ENCODE results near the gene OBSL1.

The OBSL1 gene

DNA sequence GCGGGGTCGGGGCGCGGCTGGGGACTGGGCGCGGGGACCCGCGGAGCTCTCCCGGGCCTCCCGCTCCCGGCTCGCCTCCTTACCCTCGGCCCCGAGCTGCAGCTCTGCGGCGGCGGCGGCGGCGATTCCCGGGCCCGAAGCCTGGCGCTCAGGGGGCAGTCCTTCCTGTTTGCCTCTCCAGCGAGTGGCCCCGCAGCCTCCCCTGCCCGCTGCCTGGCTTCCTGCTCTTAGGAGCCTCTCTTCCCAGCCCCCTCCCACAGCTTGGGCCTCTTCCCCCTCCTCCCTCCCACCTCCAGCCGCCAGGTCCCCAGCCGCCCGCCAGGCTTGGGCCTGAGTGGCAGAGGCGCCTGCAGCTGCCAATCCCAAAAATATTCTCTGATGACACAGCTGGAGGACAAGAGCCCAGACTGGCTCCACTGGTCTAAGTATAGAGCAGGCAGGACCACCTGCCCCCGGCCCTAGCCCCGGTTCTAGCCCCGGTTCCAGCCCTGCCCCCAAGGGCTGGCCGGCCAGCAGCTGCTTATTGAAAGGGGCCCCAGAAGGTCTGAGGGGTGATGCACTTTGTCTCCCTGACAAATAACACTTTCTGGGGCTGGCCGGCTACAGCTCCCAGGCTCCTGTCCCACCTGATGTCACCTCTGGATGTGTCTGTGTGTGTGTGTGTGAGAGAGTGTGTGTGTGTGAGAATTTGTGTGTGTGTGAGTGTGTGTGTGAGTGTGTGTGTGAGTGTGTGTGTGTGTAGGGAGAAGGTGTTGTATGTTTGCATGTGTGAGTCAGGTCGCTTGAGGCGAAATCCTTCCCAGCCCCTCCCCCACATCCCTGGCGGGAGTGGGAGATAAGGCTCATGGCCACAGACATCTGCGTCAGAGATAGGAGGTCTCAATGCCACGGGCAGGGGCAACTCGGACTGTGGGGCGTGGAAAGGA, at the start of gene OBSL1:
Gene OBSL1 (minus strand): TSS at position 229 of the 926 bp plus-strand sequence. CDS start 307 bp downstream, outside the sequence.
- H3K4me1 Mint-ChIP-seq = no peaks in the 10 kb centered on the region
- peaks cover 73% of the 10 kb centered on the region for H3K27me3 Mint-ChIP-seq
- no peak within 1 kb of the TSS for H3K4me3 Mint-ChIP-seq
- ATAC-seq = no peak
- H3K9me3 Mint-ChIP-seq = no peaks in the 10 kb centered on the region
- H3K27ac Mint-ChIP-seq = no peak within 1 kb of the TSS
- no peaks in the 10 kb centered on the region for H3K36me3 Mint-ChIP-seq

DNA sequence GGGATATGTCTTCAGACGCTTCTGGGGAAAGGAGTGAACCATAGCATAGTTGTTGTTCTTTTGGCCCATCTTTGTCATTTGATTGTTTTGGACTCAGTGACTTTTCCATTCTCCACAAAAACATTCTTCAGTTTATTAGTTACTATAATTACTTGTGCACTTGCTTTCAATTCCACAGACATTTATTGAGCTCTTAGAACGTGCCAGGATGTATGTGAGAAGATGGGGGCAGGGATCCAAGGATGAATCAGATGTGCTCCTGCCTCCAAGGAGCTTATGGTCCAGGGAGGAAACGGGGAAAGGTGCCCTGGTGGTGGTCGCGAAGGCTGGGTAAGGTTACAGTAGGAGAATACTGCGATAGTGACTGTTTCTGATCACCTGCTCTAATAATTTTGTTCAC, 49.2 kb upstream of the OBSL1 start:
- Mint-ChIP-seq H3K27ac (no peak overlapping the region), H3K4me1 (no peaks in the 10 kb centered on the region), H3K27me3 (peaks cover 10% of the 10 kb centered on the region), H3K4me3 (no peak overlapping the region), H3K9me3 (no peaks in the 10 kb centered on the region), H3K36me3 (peaks cover 11% of the 10 kb centered on the region)
- no peak for ATAC-seq

DNA sequence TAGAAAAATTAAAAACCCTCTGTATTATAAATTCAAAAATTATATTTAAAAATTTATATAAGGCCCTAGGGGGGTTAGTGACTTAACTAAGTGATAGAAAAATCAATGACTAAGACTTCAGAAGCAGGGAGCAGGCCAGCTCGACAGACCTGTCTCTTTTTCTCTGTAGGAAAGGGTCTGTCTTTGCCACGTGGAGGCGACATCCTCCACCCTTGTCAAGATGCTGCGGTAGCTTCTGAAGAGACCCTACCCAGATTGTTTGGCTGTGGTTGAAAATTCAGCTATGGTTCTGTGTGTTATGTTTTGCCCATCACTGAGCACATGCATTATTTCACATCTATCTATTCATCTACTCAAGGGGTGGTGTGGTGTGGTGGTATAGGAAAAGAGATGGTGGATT, 47.9 kb upstream of the OBSL1 start:
- Mint-ChIP-seq H3K36me3 (peaks cover 24% of the 10 kb centered on the region), H3K4me1 (no peaks in the 10 kb centered on the region), H3K27ac (no peak overlapping the region), H3K4me3 (no peak overlapping the region), H3K9me3 (no peaks in the 10 kb centered on the region), H3K27me3 (no peaks in the 10 kb centered on the region)
- ATAC-seq = no peak

DNA sequence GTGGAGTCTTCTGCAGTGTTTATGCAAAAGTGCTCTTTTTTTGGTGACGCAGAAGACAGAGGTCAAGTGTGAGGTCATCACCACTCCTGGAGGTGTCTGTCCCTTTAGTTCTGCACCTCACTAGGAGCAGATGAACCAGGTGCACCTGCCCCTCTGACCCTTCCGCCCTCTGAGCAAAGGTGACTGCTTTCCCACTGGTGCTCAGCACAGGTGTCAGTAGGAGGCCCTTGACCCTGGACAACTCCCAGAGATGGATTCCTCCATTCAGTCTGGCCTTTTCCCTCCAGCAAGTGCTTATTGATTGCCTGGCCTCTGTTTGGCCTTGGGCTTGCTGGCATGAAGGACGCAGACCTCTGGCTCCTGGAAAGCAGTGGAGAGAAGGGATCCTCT, 47.4 kb upstream of the OBSL1 start:
- H3K4me3 Mint-ChIP-seq = no peak overlapping the region
- H3K4me1 Mint-ChIP-seq = no peaks in the 10 kb centered on the region
- no peak for ATAC-seq
- no peaks in the 10 kb centered on the region for H3K9me3 Mint-ChIP-seq
- no peak overlapping the region for H3K27ac Mint-ChIP-seq
- H3K36me3 Mint-ChIP-seq = peaks cover 29% of the 10 kb centered on the region
- H3K27me3 Mint-ChIP-seq = no peaks in the 10 kb centered on the region

DNA sequence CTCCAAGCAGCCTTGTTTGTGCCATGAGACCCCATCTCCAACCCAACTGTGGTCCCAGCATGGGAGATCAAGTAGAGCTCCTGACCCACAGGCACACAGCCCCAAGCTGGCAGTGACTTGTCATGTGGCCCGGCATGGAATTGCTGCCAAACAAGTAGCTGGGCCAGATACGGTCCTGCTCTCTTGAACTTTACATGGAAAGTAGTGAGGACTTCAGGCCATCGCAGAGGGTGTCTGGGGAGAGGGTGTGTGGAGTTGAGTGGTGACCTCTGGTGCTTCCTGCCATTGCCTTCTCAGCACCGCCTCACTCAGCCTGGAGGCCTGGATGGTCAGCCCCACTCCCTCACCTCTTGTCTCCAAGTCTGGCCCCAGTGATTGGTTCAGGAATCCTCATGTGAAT, 45.2 kb upstream of the OBSL1 start:
- no peaks in the 10 kb centered on the region for H3K9me3 Mint-ChIP-seq
- H3K27me3 Mint-ChIP-seq = no peaks in the 10 kb centered on the region
- ATAC-seq = no peak
- H3K4me1 Mint-ChIP-seq = peaks cover 13% of the 10 kb centered on the region
- no peak overlapping the region for H3K4me3 Mint-ChIP-seq
- H3K36me3 Mint-ChIP-seq = peaks cover 49% of the 10 kb centered on the region
- H3K27ac Mint-ChIP-seq = no peak overlapping the region

DNA sequence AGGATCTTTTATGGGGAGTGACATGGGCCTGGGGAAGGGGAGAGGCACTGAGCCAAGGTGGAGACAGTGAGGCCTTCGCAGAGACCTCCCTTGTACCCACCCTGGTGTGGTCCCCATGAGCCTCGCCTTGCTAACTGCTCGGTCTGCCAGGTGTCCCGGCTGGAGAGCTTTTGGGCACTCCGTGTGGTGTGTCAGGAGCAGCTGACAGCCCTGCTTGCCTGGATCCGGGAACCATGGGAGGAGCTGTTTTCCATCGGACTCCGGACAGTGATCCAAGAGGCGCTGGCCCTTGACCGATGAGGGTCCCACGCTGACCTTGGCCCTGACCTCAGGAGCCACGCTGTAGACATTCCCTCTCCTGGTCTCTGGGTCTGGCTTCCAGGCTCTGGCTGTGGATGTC, 44.6 kb upstream of the OBSL1 start:
- Mint-ChIP-seq H3K36me3 (peaks cover 56% of the 10 kb centered on the region), H3K9me3 (no peaks in the 10 kb centered on the region), H3K27me3 (no peaks in the 10 kb centered on the region), H3K4me1 (peaks cover 13% of the 10 kb centered on the region), H3K27ac (no peak overlapping the region), H3K4me3 (no peak overlapping the region)
- ATAC-seq = no peak

DNA sequence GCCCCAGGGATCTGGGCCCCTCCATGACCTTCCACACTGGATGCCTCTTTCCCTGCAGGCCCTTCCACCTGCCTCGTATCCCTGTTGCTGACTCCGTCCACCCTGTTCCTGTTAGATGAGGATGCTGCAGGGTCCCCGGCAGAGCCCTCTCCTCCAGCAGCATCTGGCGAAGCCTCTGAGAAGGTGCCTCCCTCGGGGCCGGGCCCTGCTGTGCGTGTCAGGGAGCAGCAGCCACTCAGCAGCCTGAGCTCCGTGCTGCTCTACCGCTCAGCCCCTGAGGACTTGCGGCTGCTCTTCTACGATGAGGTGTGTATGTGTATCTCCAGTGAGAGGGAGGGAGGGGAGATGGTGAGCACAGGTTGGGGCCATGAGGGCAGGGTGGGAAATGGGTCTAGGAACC, 43.7 kb upstream of the OBSL1 start:
- H3K27me3 Mint-ChIP-seq = no peaks in the 10 kb centered on the region
- no peak for ATAC-seq

DNA sequence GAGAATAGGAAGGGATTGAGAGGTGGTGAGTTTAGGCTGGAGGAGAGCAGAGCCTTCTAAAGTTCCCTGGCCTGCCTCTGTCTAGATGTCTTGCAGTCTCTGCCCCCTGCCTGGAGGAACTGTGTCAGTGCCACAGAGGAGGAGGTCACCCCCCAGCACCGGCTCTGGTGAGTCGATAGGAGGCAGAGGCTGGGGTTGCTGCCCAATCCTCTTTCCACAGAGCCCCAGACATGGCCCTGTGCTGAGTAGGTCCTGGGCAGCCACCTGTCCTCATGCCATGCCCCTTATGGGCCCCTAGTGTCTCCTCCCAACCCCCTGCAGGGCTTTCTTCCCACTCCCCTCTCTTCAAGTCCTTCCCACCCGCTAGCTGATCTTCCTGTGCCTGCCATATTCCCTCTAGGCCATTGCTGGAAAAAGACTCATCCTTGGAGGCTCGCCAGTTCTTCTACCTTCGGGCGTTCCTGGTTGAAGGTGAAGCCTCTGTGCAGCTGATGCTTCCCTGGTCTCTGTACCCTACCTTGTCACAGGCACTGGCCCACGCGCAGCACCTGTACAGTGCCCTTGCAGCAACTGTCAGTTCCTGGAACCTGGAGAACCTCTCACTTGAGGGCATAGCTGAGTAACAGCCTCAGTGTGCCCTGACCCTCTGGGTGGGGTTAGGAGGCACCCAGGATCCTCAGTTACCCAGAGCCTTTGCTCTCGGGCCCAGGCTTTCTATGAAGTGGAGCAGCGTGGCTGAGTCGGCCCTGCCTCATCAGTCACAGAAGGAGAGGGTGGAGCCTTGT, 42.9 kb upstream of the OBSL1 start:
- no peak overlapping the region for H3K4me3 Mint-ChIP-seq
- H3K27me3 Mint-ChIP-seq = no peaks in the 10 kb centered on the region
- H3K27ac Mint-ChIP-seq = no peak overlapping the region
- ATAC-seq = no peak
- peaks cover 13% of the 10 kb centered on the region for H3K4me1 Mint-ChIP-seq
- peaks cover 67% of the 10 kb centered on the region for H3K36me3 Mint-ChIP-seq
- H3K9me3 Mint-ChIP-seq = no peaks in the 10 kb centered on the region

More for the DNA sequence above, 43.7 kb upstream of the OBSL1 start:
- peaks cover 13% of the 10 kb centered on the region for H3K4me1 Mint-ChIP-seq
- no peak overlapping the region for H3K27ac Mint-ChIP-seq
- H3K36me3 Mint-ChIP-seq = peaks cover 61% of the 10 kb centered on the region
- H3K9me3 Mint-ChIP-seq = no peaks in the 10 kb centered on the region
- no peak overlapping the region for H3K4me3 Mint-ChIP-seq

DNA sequence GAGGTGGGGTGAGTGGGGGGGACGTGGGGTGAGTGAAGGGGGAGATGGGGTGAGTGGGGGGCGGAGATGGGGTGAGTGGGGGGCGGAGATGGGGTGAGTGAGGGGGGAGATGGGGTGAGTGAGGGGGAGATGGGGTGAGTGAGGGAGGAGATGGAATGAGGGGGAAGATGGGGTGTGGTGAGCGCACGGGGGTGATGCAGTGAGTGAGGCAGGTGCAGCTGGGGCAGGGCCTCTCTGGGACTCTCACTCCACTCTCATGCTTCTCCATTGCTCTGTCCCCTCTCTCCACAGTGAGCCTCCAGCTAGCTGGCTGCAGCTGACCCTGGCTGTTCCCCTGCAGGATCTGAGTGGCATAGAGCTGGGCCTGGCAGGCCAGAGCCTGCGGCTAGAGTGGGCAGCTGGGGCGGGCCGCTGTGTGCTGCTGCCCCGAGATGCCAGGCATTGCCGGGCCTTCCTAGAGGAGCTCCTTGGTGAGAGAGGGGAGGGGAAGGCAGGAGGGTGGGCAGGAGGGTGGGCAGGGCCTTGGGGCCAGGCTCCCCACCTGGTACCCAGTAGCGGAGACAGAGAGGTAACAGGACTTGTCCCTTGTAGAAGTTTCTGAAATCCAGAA, 42.2 kb upstream of the OBSL1 start:
- Mint-ChIP-seq H3K27me3 (no peaks in the 10 kb centered on the region), H3K4me3 (no peak overlapping the region), H3K27ac (no peak overlapping the region), H3K36me3 (peaks cover 74% of the 10 kb centered on the region), H3K9me3 (no peaks in the 10 kb centered on the region), H3K4me1 (peaks cover 13% of the 10 kb centered on the region)
- no peak for ATAC-seq

DNA sequence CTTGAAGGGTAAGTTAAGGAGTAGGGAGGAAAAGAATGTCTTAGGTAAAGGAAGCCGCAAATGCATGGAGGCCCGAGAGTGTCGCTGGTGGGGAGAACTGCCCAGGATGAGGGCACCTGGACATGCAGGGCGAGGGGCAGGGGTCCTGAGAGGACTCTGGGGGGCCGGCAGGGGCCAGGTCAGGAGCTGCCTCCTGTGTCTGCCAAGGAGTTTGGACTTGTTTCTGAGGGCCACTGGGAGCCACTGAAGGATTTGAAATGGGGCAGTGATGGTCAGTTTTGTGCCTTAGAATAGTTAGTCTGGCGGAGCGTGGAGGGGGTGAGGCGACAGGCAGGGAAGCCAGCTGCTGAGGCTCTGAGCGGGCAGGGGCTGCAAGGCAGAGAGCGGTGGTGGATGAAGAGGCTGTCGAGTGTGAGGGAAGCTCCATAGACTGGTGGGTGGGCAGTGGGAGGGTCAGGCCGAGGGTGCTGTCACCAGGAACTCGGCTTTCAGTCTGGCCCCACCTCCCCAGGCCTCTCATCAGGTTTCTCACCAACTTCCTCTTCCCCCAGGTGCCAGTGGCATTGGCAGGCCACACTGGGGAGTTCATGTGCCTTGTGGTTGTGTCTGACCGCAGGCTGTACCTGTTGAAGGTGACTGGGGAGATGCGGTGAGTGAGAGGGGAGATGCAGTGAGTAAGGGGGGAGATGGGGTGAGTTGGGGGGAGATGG, 41.4 kb upstream of the OBSL1 start:
- Mint-ChIP-seq H3K27me3 (no peaks in the 10 kb centered on the region), H3K36me3 (peaks cover 82% of the 10 kb centered on the region), H3K9me3 (no peaks in the 10 kb centered on the region), H3K27ac (peak overlapping the region; percentile 76), H3K4me1 (peaks cover 13% of the 10 kb centered on the region), H3K4me3 (peak overlapping the region; percentile 16)
- ATAC-seq = peak; percentile 81

DNA sequence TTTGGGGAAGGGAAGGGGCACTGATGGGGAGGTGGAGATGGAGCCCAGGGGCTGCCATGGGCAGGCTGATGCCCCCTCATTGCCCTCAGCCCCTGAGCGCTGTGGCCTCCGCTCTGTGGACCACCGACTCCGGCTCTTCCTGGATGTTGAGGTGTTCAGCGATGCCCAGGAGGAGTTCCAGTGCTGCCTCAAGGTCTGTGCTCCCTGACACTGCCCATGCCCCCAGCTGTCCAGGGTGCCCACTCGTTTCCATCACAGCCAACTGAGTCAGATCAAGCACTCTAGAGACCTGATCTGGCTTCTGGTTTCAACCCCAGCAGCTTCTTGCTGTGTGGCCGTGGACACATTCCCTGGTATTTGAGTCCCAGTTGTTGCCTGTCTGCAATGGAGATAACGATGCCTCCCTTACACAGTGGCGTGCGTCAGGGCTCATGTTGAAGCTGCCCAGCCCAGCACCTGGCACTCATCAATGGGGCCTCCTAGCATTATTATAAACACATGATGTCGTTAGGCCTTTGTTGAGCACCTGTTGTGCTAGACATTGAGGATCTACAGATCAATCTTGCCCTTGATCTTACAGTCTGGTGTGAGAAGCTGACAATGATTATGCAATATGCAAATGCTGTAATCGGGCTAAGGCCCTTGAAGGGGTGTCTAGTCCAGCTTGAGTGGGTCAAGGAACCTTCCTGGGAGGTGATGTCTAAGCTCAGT, 40.7 kb upstream of the OBSL1 start:
- Mint-ChIP-seq H3K4me1 (peaks cover 13% of the 10 kb centered on the region), H3K9me3 (no peaks in the 10 kb centered on the region), H3K4me3 (peak overlapping the region; percentile 2), H3K27me3 (no peaks in the 10 kb centered on the region), H3K27ac (peak overlapping the region; percentile 76), H3K36me3 (peaks cover 89% of the 10 kb centered on the region)
- no peak for ATAC-seq

DNA sequence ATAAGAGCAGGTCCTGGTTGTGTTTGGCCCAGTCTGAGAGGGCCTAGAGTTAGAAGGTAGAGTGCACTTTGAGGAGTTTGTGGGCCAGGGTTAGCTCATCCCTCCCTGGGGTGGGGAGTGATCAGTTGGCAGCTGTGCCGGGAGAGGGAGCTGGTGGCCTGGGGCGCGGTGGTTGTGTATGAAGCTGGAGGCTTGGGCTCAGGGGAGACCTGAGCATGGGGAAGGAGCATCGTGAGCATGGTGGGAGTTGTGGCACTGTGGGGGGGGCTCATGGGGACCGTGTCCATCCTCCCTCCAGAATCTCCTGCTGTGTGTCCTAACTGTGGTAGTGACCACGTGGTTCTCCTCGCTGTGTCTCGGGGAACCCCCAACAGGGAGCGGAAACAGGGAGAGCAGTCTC, 40.0 kb upstream of the OBSL1 start:
- no peak for ATAC-seq
- no peaks in the 10 kb centered on the region for H3K9me3 Mint-ChIP-seq
- no peaks in the 10 kb centered on the region for H3K27me3 Mint-ChIP-seq
- H3K27ac Mint-ChIP-seq = no peak overlapping the region
- peaks cover 90% of the 10 kb centered on the region for H3K36me3 Mint-ChIP-seq
- no peak overlapping the region for H3K4me3 Mint-ChIP-seq
- peaks cover 13% of the 10 kb centered on the region for H3K4me1 Mint-ChIP-seq

DNA sequence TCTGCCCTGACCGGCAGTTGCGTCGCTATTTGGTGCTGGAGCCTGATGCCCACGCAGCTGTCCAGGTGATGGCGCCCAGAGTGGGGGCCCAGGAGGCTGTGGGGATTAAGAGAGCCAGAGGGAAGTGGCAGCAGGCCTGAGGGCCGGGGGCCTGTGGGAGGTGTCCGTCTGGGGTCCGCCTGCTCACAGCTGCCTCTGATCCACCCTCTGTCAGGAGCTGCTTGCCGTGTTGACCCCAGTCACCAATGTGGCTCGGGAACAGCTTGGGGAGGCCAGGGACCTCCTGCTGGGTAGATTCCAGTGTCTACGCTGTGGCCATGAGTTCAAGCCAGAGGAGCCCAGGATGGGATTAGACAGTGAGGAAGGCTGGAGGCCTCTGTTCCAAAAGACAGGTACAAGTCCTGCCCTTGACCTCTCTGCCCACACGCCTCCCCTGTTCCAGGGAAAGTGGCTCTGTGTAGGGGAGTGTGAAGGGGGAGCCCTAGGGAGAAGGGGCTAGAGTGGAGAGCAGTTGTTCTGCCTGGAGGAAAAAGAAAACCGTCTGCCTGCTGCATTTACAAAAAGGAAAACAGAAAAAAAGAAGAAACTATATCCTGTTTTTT, 37.9 kb upstream of the OBSL1 start:
- no peaks in the 10 kb centered on the region for H3K27me3 Mint-ChIP-seq
- H3K9me3 Mint-ChIP-seq = no peaks in the 10 kb centered on the region
- peaks cover 88% of the 10 kb centered on the region for H3K36me3 Mint-ChIP-seq
- H3K4me3 Mint-ChIP-seq = no peak overlapping the region
- peak; percentile 12 for ATAC-seq
- peaks cover 18% of the 10 kb centered on the region for H3K4me1 Mint-ChIP-seq
- no peak overlapping the region for H3K27ac Mint-ChIP-seq

DNA sequence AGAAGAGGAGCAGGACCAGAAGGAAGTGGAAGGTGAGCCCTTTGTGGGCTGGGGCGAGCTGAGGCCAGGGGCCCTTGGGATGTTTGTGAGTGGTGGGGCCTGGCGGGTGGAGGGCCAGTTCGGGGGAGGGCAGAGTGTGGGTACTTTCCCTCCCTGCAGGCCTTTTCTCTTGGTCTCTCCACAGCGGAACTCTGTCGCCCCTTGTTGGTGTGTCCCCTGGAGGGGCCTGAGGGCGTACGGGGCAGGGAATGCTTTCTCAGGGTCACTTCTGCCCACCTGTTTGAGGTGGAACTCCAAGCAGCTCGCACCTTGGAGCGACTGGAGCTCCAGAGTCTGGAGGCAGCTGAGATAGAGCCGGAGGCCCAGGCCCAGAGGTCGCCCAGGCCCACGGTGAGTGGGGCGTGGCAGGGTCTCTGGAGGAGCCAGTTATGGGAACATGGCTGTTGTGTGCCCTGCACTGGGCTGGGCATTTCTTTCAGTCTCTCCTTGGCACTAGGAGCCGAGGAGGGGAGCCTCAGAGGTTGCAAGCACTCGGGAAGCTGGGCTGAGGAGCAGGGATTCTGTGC, 37.1 kb upstream of the OBSL1 start:
- Mint-ChIP-seq H3K36me3 (peaks cover 88% of the 10 kb centered on the region), H3K27me3 (no peaks in the 10 kb centered on the region), H3K9me3 (no peaks in the 10 kb centered on the region), H3K4me3 (no peak overlapping the region), H3K27ac (no peak overlapping the region), H3K4me1 (peaks cover 26% of the 10 kb centered on the region)
- no peak for ATAC-seq
